OCI-M1 (cell line): Measurements from ENCODE around the gene SLC7A10.
"Not testable (repeated sequence)": the region's sequence is repeated elsewhere in the genome, so short reads cannot be mapped to it uniquely, and the experiment has no call there.

Experiments
- DNase-seq: peaks from one replicate; lab custom pipeline; 2025; lab: John Stamatoyannopoulos, UW

SLC7A10 gene

GRCh38 chr19:33216198-33216830 is 9.3 kb downstream of the SLC7A10 start:
- no peak for DNase-seq

- no peak for DNase-seq
Measured at GRCh38 chr19:33215438-33216197, 10.0 kb downstream of the SLC7A10 start.

DNA sequence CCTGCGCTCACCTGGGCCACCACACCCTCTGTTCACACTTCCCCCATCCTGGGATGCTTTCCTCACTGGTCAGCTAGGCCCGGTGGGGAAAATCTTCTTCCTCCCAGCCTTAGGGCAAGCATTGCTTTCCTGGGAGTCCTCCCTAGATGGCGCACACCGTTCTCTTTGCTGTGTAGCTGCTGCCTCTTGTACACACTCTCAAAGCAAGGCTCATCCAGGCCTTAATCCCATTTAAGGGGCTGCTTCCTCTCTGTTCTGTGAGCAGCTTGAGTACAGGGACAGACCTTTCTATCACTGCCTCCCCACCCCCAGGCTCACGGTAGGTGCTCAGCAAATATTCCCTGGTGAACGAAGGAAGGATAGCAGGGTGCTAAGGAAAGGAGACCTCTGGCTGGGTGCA is 11.1 kb downstream of the SLC7A10 start:
- DNase-seq = peak; percentile 34

DNA sequence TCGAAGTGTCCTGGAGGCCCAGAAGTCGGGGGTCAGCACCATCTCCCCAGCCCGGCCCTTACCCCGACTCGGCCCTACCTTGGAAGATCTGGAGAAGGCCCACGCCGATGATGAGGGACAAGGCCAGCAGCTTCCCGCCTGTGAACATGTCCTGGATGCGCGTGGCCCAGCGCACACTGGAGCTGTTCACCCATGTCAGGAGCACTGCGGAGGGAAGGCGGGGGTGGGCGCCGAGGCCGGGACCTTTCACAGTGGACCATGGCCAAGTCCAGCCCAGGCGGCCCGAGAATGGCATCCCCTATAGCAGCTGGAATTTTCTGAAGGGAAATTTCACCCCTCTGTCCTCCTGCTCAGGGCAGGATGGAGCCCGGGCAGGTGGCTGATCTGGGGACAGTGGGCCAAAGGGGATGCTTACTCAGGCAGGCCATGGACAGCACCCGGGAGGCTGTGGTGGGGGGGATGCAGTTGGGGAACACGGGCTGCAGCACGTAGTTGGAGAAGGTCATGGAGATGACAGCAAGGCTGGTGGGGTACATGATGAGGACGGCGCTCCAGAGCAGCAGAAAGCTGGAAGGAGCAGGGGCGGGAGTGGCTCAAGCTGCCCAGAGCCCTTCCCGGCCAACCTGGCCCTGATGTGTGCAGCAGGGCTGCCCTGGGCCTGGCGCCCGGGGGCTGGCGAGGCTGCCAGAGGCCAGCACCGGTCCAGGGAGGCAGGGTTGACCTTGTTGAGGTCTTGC is 13.0 kb downstream of the SLC7A10 start:
- no peak for DNase-seq

DNA sequence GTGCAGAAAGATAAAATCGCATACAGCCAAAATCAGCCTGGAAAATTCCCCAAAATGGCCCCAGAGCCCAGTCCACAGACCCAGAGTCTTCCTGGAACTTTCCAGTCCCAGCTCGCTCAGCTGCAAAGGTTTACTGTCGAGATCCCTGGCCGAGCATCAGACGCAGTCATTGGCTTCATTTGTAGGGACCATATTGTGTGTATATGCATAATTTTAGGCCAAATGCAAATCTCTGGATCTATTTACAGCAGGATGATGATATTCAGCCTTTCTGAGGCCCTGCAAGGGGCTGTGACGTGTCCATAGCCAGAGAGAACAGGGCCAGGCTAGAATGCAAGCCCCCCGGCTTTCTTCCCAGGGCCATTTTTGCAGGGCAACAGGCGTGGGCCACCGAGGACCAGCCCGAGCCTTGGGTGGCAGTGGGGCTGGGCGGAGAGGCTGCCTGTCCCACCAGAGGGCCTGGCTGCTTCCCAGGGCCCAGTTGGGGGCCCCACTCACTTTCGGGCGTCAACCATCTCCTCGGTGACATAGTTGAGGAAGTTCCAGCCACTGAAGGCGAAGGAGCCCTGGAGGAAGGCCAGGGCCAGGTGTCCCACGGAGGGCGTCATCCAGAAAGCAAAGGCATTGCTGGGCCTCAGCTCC is 13.7 kb downstream of the SLC7A10 start:
- DNase-seq = no peak

DNA sequence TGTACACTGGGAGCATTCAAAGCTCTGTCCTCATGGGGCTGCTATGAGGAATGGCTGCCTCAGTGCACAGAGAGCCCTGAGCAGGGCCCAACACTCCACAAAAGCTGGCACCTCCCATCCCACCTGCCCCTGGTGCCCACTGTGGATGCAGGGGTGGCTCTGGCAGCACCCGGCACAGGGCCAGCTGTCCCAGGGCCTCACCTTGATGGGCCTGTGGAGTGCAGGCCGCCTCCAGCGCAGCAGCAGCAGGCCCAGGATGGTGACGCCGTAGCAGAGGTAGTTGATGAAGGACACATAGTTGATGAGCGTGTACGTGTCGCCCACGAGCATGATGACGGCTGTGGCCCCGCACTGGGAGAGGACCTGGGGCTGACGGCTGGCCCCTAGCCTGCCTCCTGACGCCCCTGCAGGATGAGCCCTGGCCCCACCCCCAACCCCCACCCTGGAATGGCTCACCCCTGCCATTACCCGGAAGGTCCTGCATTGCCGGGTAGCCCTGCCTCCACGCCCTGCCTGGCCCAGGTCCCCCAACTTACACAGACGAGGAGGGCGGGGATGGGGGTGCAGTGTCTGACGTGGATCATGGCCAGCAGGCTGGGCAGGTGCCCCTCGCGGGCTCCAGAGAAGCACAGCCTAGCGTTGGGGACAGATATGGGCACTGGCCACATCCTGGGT is 15.2 kb downstream of the SLC7A10 start:
- DNase-seq = no peak

DNA sequence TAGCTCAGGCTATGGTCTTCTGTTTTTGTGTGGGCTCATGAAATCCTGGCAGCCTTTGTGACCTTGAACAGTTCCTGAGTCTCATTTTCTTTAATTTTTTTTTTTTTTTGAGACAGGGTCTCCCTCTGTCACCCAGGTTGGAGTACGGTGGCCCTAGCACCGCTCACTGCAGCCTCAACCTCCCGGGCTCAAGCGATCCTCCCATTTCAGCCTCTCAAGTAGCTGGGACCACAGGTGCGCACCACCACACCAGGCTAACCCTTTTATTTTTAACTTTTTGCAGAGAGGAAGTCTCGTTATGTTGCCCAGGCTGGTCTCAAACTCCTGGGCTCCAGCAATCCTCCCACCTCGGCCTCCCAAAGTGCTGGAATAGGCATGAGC is 15.8 kb downstream of the SLC7A10 start:
- not testable (repeated sequence) for DNase-seq

GRCh38 chr19:33208904-33209849 is 16.5 kb downstream of the SLC7A10 start:
- DNase-seq = no peak

GRCh38 chr19:33208371-33208895 is 17.2 kb downstream of the SLC7A10 start:
- no peak for DNase-seq

GRCh38 chr19:33207903-33208302 is 17.7 kb downstream of the SLC7A10 start:
- no peak for DNase-seq

GRCh38 chr19:33207040-33207620 is 18.5 kb downstream of the SLC7A10 start:
- no peak for DNase-seq

GRCh38 chr19:33206261-33207039 is 19.2 kb downstream of the SLC7A10 start:
- DNase-seq = no peak

DNA sequence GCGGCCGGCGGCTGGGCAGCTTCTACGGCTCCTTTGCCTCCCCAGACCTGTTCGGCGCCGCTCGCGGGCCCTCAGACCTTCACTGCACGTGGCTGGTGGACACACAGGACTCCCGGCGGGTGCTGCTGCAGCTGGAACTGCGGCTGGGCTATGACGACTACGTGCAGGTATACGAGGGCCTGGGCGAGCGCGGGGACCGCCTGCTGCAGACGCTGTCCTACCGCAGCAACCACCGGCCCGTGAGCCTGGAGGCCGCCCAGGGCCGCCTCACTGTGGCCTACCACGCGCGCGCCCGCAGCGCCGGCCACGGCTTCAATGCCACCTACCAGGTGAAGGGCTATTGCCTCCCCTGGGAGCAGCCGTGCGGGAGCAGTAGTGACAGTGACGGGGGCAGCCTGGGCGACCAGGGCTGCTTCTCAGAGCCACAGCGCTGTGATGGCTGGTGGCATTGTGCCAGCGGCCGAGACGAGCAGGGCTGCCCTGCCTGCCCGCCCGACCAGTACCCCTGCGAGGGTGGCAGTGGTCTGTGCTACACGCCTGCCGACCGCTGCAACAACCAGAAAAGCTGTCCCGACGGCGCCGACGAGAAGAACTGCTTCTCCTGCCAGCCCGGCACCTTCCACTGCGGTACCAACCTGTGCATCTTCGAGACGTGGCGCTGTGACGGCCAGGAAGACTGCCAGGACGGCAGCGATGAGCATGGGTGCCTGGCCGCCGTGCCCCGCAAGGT is 20.0 kb downstream of the SLC7A10 start:
- DNase-seq = no peak

DNA sequence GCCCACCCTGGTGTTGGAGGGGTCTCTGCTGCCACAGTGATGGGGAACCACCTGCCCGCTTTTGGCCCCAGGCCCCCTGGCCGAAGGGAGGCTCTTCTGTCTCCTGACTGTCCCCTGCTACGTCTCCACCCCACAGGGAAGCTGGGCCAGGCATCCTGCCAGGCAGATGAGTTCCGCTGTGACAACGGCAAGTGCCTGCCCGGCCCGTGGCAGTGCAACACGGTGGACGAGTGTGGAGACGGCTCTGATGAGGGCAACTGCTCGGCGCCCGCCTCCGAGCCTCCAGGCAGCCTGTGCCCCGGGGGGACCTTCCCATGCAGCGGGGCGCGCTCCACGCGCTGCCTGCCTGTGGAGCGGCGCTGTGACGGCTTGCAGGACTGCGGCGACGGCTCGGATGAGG is 20.5 kb downstream of the SLC7A10 start:
- DNase-seq = no peak

DNA sequence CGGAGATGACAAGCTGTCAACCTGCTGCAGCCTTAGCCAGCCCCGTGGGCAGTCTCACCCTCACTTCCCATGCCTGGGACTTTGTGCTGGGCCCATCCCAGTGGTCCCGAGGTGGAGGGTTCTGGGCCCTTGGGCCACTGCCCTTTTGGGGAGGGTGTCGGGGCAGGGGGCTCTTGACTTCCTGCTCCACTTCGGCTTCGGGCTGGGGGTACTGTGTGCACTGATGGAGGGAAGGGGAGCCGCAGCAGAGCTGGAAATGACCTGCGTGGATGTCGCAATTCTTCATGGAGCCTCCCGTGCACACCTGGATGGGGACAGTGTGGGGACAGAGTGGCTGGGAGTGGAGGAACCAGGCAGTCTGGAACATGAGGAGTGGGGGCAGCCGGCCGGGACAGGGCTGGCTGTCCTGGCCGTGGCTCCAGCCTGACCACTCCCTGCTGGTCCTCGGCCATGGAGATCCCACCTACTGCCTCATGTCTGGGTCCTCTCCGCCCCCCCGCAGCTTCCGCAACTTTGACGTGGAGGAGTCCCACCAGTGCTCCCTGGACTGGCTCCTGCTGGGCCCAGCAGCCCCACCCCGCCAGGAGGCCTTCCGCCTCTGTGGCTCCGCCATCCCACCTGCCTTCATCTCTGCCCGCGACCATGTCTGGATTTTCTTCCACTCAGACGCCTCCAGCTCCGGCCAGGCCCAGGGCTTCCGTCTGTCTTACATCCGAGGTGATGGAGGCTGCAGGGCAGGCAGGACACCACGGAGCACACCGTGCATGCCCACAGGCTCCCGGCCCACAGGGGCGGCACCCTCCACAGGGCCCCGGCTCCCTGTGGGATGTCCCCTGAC is 21.3 kb downstream of the SLC7A10 start:
- DNase-seq = no peak

DNA sequence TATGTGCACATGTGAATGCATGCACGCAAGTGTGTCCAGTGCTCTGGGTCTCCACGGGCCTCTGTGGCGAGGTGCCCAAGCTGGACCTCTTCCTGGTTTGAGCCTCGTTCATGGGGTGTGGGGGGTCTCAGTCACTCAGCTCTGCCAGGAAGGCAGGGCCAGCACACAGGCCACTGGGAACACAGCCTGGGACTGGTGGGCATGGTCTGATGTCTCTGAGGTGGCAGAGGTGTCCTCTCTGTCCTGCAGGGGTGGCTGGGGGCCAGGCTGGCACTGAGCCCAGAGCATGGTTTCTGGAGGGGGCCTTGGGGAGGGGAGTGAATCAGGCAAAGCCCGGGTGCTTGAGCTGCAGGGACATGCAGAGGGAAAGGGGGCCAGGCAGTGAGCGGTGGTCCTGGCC is 22.1 kb downstream of the SLC7A10 start:
- no peak for DNase-seq

DNA sequence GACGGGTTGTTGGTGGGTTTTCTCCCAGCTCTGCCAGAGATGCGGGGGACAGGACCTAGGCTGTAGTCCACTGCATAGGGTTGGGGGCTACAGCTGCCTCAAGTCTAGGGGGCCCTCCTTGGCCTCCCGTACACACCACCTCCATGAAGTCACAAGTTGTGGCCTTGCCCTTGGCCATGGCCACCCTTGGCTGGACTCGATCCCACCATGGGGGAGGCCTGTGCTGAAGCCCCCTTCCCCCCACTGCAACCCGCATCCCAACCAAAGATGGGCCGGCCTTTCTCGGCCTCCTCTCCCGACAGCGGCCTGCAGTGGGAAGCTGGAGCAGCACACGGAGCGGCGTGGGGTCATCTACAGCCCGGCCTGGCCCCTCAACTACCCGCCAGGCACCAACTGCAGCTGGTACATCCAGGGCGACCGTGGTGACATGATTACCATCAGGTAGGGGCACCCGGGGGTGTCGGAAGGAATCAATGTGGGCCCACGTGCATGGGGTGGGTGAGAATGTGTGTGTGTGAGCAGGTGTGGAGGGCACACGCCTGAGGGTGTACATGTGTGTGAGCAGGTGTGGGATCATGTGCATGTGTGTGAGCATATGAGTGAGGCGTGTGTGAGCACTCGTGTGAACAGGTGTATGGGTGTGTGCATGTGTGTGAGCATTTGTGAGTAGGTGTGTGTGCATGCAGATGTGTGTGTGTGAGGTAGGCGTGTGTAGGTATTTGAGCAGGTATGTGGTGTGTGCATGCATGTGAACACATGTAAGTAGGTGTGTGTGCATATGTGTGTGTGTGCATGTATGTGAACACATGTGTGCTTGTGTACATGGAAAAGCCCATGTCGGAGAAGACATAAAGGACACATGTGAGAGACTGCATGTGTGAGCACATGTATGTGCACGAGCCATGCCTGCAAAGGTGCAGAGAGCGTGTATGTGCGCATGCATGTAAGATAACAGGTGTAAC is 22.8 kb downstream of the SLC7A10 start:
- DNase-seq = no peak
